ENCODE data around the gene PDE11A. TPM values are rescaled to one million over a fixed set of nuclear protein-coding genes. Genes with fewer than 3 reads are reported as not detected.

The PDE11A gene
- total and polyA plus RNA-seq, 2 of the 8 experiments (the other 6 are each of a cell fraction or from before 2014, with no cell fraction given) = 0.19 to 0.23 TPM

- no peak for TF ChIP-seq CHD7 (IDR thresholded peaks at IDR 0.05; ENCODE audit: insufficient replicate concordance, low read length)
- no peak for TF ChIP-seq GTF2F1 (IDR thresholded peaks at IDR 0.05; ENCODE audit: borderline replicate concordance, low read depth, low read length)
- no peak for TF ChIP-seq SP4 (IDR thresholded peaks at IDR 0.05; ENCODE audit: low read length)
- TF ChIP-seq BCL11A (IDR thresholded peaks at IDR 0.05; ENCODE audit: low read depth in 2 of 2, low read length in 2 of 2) = no peak
These were observed 178.0 kb downstream of the PDE11A start (continued) for GRCh38 chr2:177894546-177894945.

Measured in H1 (cell line).